ENCODE results near the gene UHRF2.
A peak's percentile ranks its signal among the peaks of the same experiment; 100 is the strongest.
"Not testable (repeated sequence)": the region's sequence is repeated elsewhere in the genome, so short reads cannot be mapped to it uniquely, and the experiment has no call there.

UHRF2 gene

GRCh38 chr9:6489099-6489498 lies 76.1 kb downstream of the UHRF2 start:
- DNase-seq (ENCODE audit: low read depth) = no peak

- no peak for DNase-seq (ENCODE audit: low read depth)
Measured at GRCh38 chr9:6490863-6491262, 77.9 kb downstream of the UHRF2 start.

- no peak for DNase-seq (ENCODE audit: low read depth)
Measured at GRCh38 chr9:6495466-6495865, 82.5 kb downstream of the UHRF2 start.

- no peak for DNase-seq (ENCODE audit: low read depth)
Measured at GRCh38 chr9:6498982-6499381, 86.0 kb downstream of the UHRF2 start.

- DNase-seq (ENCODE audit: low read depth) = no peak
Measured at GRCh38 chr9:6501526-6502210, 88.7 kb downstream of the UHRF2 start.

- DNase-seq (ENCODE audit: low read depth) = no peak
Measured at GRCh38 chr9:6502399-6502798, 89.4 kb downstream of the UHRF2 start.

- DNase-seq (ENCODE audit: low read depth) = no peak
Measured at GRCh38 chr9:6506571-6506970, 93.6 kb downstream of the UHRF2 start.

- peak; percentile 15 for DNase-seq (ENCODE audit: low read depth)
Measured at GRCh38 chr9:6512085-6512657, 99.2 kb downstream of the UHRF2 start.

- DNase-seq (ENCODE audit: low read depth) = no peak
Measured at GRCh38 chr9:6522263-6522662, 109.3 kb downstream of the UHRF2 start.

GRCh38 chr9:6525326-6526045 lies 112.5 kb downstream of the UHRF2 start:
- DNase-seq (ENCODE audit: low read depth) = no peak

- no peak for DNase-seq (ENCODE audit: low read depth)
Measured at GRCh38 chr9:6535594-6535993, 122.6 kb downstream of the UHRF2 start.

GRCh38 chr9:6538666-6539071 lies 125.7 kb downstream of the UHRF2 start:
- no peak for DNase-seq (ENCODE audit: low read depth)

- DNase-seq (ENCODE audit: low read depth) = not testable (repeated sequence)
Measured at GRCh38 chr9:6542617-6543016, 129.6 kb downstream of the UHRF2 start.

- no peak for DNase-seq (ENCODE audit: low read depth)
Measured at GRCh38 chr9:6543204-6543603, 130.2 kb downstream of the UHRF2 start.

GRCh38 chr9:6545017-6545691 lies 132.2 kb downstream of the UHRF2 start:
- no peak for DNase-seq (ENCODE audit: low read depth)

GRCh38 chr9:6549106-6549800 lies 136.3 kb downstream of the UHRF2 start:
- DNase-seq (ENCODE audit: low read depth) = no peak

- peak; percentile 40 for DNase-seq (ENCODE audit: low read depth)
Measured at GRCh38 chr9:6551136-6551535, 138.1 kb downstream of the UHRF2 start.

- peak; percentile 81 for DNase-seq (ENCODE audit: low read depth)
Measured at GRCh38 chr9:6552033-6552432, 139.0 kb downstream of the UHRF2 start.

- DNase-seq (ENCODE audit: low read depth) = no peak
Measured at GRCh38 chr9:6552498-6553121, 139.6 kb downstream of the UHRF2 start.

GRCh38 chr9:6553866-6554265 lies 140.9 kb downstream of the UHRF2 start:
- DNase-seq (ENCODE audit: low read depth) = no peak

Measured in fibroblast of gingiva (primary cell).